ENCODE data around the gene NPW.
"Not testable (repeated sequence)": the region's sequence is repeated elsewhere in the genome, so short reads cannot be mapped to it uniquely, and the experiment has no call there.

NPW gene

DNA sequence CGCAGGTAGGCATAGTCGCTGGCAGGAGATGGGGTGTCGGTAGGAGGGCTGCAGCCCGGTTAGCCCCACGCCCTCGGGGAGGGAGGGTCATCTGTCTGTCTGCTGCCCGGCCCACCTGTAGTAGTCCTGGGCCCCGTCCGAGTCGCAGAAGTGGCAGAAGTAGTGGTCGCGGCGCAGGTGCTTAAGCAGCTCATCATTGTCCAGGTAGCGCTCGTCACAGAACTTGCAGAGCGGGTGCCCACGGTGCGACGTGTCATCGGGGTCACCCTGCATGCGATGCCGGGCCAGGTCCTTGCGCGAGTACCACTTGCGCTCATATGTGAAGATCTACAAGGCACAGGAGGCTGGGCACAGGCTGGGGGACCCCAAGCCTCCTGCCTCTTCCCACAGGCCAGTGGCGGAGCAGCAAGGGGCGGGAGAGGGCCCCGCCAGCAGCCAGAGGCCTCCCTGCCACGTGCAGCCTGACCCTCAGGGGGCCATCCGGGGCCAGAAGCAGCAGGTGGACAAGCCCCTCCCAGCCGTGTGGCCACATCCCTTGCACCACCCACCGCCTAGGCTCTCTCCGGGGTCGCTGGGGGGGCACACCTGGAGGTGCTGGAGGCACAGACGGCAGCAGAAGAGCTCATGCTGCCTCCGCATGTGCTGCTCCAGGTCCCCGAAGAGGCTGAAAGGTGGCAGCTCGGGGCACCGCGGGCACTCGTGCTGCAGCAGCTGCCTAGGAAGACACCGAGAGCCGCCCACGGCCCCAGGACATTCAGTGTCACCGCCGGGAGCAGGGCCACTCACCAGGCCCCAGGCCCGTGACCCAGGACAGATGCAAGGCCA is 17.0 kb upstream of the NPW start:
- DNase-seq, result no peak

DNA sequence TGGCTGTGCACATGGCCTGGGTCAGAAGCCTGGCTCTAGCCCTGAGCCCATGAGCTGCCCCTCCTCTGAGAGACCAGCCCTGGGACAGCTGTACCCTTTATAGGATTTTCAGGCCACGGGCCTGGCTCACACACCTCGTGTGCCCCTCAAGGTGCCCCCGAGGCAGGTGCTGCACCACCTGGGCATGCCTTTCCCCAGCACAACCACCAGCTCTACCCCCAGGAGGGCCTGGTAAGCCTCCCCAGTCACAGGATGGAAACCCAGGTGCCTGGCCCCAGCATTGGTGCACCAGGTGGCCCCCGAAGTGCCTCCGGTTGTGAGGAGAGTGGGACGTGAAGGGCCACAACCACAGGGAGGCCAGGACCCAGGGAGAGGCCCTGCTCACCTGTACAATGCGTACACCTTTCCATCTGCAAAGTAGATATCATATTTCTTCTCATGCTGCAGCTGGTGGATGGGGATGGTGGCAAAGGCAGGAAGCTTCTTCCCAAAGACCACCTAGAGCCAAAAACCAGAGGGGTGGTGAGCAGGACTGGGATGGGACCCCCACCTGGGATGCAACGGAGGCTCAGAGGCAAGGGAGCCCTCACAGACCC is 16.3 kb upstream of the NPW start:
- no peak for DNase-seq

DNA sequence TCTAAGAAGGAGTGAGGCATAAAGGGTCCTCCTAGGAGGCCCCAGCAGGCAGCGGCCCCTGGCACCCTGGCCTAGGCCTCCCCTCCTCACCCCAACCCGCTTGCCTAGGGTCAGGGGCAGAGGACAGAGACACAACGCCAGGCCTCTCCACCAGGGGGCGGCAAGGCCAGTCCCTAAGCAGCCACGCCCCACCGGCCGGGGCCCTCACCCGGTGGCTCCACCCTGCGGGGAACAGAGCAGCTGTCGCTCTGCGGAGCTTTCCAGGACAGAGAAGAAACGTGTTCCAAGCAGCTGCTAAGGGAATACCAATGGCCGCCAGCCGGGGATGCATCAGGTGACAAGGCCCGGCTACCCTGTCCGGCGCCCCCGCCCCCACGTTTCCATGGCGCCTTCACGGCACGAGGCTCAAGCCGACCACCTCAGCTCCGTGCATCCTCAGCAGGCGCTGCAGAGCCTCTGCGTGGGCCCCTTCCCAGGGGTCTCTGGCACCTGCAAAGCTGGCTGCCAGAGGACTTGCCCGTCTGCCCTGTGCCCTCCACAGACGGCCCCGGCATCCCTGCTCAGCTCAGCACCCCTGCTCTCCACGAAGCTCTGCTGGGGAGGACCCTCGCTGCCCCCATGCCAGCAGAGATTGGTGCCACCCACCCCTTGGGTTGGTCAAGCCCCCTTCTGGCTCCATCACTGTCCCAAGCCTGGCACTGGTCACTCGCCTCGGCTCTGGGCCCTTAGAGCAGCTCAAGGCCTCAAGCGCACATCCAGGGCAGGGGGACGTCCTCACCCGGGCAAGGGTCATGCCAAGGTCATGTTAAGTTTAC is 15.6 kb upstream of the NPW start:
- peak; percentile 85 for DNase-seq

DNA sequence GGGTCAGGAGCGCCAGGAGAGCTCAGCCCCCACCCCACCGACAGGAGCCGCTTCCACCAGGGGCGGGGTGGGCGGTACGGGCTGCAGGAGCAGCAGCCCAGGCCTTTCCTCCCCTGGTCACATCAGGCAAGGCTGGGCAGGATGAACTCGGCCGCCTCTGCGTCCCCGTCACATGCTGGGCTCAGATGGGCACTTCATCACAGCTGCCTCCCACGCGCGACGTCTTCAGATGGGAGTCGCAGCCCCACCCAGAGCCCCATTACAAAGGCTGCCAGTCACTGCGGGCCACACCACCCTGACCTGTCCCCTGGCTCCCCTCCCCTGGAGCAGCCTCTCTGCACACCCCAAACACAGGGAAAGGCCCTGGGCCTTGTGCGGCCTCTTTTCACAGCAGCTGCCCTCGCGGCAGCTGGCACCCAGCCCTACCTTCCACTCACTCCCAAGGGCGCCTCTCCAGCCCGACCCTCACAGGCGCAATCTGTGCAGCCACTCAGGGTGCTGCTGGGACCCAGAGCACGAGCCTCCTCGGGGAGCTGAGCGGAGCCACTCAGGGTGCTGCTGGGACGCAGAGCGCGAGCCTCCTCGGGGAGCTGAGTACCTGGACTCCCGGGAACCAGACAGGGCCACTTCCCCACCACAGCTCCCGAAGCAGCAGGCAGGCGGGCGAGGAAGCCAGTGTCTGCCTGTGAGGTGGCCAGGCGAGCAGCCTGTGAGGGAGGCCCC is 14.6 kb upstream of the NPW start:
- no peak for DNase-seq

GRCh38 chr16:2005646-2006045 is 13.9 kb upstream of the NPW start:
- DNase-seq, result no peak

GRCh38 chr16:2006317-2006716 is 13.3 kb upstream of the NPW start:
- no peak for DNase-seq

GRCh38 chr16:2007081-2007836 is 12.3 kb upstream of the NPW start:
- DNase-seq, result no peak

- DNase-seq, result peak; percentile 55
These were observed 11.5 kb upstream of the NPW start for GRCh38 chr16:2008009-2008526.

- DNase-seq, result peak; percentile 11
These were observed 10.9 kb upstream of the NPW start for GRCh38 chr16:2008631-2009163.

GRCh38 chr16:2009164-2009711 is 10.3 kb upstream of the NPW start:
- DNase-seq, result no peak

DNA sequence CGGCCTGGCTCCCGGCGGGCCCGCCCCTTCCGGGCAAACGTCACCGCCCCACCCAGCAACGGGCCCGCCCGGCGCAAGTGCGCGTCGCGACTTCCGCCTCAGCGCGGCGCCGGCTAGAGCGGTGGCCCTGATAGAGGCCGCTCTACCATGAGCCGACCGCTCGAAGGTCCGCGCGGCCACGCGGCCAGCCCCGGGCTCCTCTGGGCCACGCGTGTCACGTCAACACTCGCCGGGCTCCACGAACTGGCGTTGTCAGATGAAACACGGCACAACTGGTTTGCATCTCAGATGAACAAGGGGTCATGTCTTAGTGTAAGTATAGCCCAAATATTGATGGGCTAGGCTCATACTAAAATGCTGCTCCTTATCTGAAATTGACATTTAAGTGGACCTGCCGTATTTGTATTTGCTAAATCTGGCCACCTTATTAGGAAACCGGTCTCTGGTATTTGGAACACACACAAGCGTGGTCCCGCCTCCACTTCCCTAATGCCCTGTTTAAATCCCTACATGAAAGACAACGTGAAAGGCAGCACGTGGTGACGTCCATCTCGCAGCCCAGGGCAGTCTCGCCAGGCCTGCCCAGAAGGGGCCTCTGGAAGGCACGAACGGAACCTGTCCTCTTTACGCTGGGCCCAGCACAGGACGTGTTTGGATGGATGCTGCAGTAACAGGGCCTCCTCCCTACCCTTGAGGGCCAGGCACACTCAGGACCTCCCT is 9.6 kb upstream of the NPW start, which contains the start of gene ZNF598:
Gene ZNF598, minus strand, starts transcription at position 31 of the 720 bp plus-strand sequence.
- peak; percentile 93 for DNase-seq

GRCh38 chr16:2011726-2012125 is 7.9 kb upstream of the NPW start:
- DNase-seq, result not testable (repeated sequence)

DNA sequence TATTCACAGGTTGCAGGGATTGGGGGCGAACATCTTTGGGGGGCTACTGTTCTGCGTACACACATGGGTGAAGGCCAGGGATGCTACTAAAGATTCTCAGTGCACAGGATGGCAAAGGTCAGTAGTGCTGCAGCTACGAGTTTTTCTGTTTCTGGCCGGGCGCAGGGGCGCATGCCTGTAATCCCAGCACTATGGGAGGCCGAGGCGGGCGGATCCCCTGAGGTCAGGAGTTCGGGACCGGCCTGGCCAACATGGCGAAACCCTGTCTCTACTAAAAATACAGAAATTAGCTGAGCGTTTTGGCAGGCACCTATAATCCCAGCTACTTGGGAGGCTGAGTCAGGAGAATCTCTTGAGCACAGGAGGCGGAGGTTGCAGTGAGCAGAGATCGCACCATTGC is 6.1 kb upstream of the NPW start:
- DNase-seq, result no peak

DNA sequence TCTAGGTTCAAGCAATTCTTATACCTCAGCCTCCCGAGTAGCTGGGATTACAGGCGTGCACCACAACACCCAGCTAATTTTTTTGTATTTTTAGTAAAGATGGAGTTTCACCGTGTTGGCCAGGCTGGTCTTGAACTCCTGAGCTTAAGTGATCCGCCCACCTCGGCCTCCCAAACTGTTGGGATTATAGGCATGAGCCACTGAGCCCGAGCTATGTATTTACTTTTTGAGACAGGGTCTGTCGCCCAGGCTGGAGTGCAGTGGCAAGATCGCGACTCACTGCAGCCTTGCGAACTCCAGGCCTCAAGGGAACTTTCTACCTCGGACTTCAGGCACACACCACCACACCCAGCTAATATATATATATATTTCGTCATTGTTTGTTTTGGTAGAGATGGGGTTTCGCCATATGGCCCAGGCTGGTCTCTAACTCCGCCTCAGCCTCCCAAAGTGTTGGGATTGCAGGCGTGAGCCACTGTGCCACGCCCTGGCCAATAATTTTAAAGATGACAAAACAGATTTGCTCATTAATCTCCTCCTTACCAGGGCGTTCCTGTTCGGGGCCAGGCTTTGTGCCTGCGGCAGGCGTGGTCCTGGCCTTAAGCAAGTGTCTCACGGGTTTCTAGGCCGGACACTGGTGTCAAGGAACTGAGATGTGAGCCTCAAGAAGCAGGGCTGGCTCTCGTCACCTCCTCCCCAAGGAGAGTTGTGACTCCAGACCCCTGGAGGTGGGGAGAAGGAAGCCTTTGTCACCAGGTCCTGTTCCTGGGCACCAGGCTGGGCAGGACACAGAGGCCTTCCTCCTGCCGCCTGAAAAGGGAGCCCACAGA is 4.3 kb upstream of the NPW start:
- peak; percentile 56 for DNase-seq

DNA sequence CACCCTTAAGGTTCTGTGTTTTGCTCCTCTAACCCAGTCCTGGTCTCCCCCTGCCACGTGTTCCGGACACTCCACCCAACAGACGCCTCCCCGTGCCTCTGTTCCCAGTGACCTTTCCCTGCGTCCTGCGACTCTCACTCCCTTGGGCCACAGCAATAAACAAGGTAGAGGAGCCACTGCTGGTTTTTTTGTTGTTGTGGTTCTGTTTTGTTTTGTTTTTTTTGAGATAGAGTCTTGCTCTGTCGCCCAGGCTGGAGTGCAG is 3.7 kb upstream of the NPW start:
- no peak for DNase-seq

DNA sequence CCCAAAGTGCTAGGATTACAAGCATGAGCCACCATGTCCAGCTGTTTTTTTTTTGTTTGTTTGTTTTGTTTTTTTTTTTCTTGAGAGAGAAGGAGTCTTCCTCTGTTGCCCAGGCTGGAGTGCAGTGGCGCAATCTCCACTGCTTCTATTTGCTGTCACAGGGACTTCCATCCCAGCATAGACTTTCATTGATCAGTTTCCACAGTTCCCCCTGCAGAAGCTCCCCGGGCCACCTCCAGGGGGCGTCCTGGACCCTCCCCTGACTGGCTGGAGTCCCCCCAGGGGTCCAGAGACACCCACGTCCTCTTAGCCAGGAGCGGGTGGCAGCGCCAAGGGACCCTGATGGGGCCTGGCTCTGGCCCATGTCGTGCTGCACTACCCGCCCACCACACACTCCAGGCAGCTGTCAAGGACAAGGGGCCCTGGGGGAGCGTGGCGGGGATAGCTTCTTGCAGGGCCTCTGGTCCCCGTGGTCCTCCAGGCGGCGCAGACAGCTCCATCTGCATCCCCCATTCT is 3.1 kb upstream of the NPW start:
- peak; percentile 19 for DNase-seq

DNA sequence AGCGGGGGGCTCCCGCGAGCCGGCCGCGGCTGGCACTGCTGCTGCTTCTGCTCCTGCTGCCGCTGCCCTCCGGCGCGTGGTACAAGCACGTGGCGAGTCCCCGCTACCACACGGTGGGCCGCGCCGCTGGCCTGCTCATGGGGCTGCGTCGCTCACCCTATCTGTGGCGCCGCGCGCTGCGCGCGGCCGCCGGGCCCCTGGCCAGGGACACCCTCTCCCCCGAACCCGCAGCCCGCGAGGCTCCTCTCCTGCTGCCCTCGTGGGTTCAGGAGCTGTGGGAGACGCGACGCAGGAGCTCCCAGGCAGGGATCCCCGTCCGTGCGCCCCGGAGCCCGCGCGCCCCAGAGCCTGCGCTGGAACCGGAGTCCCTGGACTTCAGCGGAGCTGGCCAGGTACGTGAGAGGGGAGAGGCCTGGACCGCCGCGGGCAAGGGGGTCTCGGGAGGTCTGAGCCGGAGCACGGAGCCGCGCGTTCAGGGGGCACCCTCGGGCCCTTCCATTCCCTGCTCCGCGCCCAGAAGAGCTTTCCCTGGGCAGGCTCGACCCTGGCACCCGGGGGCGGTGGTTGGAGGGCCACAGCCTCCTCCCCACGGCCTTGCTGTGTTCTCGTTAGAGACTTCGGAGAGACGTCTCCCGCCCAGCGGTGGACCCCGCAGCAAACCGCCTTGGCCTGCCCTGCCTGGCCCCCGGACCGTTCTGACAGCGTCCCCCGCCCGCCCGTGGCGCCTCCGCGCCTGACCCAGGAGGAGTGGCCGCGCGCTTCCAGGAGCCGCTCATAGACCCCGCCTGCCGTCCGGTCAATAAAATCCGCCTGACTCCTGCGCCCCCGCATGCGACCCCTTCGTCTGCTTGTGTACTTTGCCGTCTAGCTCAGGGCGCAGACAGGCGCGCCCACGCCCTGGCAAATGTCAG is 591 bp downstream of the NPW start:
- DNase-seq, result peak; percentile 9

- peak; percentile 79 for DNase-seq
These were observed 3.1 kb downstream of the NPW start for GRCh38 chr16:2022723-2023091.

Data from fibroblast of skin of scalp (primary cell).